ENCODE results near the gene STYX.

GRCh38 chr14:52690983-52691760 lies 38.8 kb upstream of the STYX start:
- no peak for TF ChIP-seq POLR2A (IDR thresholded peaks at IDR 0.05; ENCODE audit: low read depth, low read length)
- no peak for TF ChIP-seq POLR2AphosphoS5 (IDR thresholded peaks at IDR 0.05; ENCODE audit: low read depth, low read length)
- no peak for TF ChIP-seq TAF1 (IDR thresholded peaks at IDR 0.05; ENCODE audit: low read depth, low read length)
- TF ChIP-seq POU2F2 (IDR thresholded peaks at IDR 0.05; ENCODE audit: low read depth, low read length), result no peak
